ENCODE results near the gene ADAP1. TPM values are rescaled to one million over a fixed set of nuclear protein-coding genes. Genes with fewer than 3 reads are reported as not detected.
A peak's percentile ranks its signal among the peaks of the same experiment; 100 is the strongest.

The ADAP1 gene
- total RNA-seq, 1 donor, result 1.3 TPM

- H3K4me3 ChIP-seq (ENCODE audit: low read depth, low read length), result no peak overlapping the region
- TF ChIP-seq CTCF (IDR thresholded peaks at IDR 0.05; ENCODE audit: insufficient read depth, low read depth, low read length), result no peak
- no peak for DNase-seq (ENCODE audit: low read depth)
Measured at GRCh38 chr7:976901-977325, 22.4 kb upstream of the ADAP1 start.

GRCh38 chr7:975702-976473 lies 21.4 kb upstream of the ADAP1 start:
- peak overlapping the region; percentile 99 for H3K4me3 ChIP-seq (ENCODE audit: low read depth, low read length)
- DNase-seq (ENCODE audit: low read depth), result no peak
- no peak for TF ChIP-seq CTCF (IDR thresholded peaks at IDR 0.05; ENCODE audit: insufficient read depth, low read depth, low read length)

GRCh38 chr7:974820-975681 lies 20.6 kb upstream of the ADAP1 start, which contains the start of gene COX19:
TSS of gene COX19 (minus strand) at chr7:975549. CDS start at chr7:975509, 40 bp downstream.
- H3K4me3 ChIP-seq (ENCODE audit: low read depth, low read length), result peak within 1 kb of the TSS; percentile 99
- TF ChIP-seq CTCF (IDR thresholded peaks at IDR 0.05; ENCODE audit: insufficient read depth, low read depth, low read length), result no peak
- peak; percentile 90 for DNase-seq (ENCODE audit: low read depth)

GRCh38 chr7:974172-974571 lies 19.7 kb upstream of the ADAP1 start:
- DNase-seq (ENCODE audit: low read depth), result peak; percentile 45
- H3K4me3 ChIP-seq (ENCODE audit: low read depth, low read length), result peak overlapping the region; percentile 99
- no peak for TF ChIP-seq CTCF (IDR thresholded peaks at IDR 0.05; ENCODE audit: insufficient read depth, low read depth, low read length)

GRCh38 chr7:973312-973711 lies 18.8 kb upstream of the ADAP1 start:
- no peak overlapping the region for H3K4me3 ChIP-seq (ENCODE audit: low read depth, low read length)
- TF ChIP-seq CTCF (IDR thresholded peaks at IDR 0.05; ENCODE audit: insufficient read depth, low read depth, low read length), result no peak
- no peak for DNase-seq (ENCODE audit: low read depth)

GRCh38 chr7:972676-973309 lies 18.3 kb upstream of the ADAP1 start:
- no peak overlapping the region for H3K4me3 ChIP-seq (ENCODE audit: low read depth, low read length)
- no peak for TF ChIP-seq CTCF (IDR thresholded peaks at IDR 0.05; ENCODE audit: insufficient read depth, low read depth, low read length)
- DNase-seq (ENCODE audit: low read depth), result peak; percentile 60

Data from fibroblast of villous mesenchyme (primary cell).